A673 (cell line): ENCODE data around the gene TPO. TPM values are rescaled to one million over a fixed set of nuclear protein-coding genes. Genes with fewer than 3 reads are reported as not detected.

Source experiments
- BruUV-seq: library from RNA; stranded (reverse); fragments of 400-500 nt; replicated peaks from 2 replicates; lab custom pipeline; 2021; lab: Mats Ljungman, UMichigan
- CTCF ChIA-PET: fragments of 300-600 bp; sonication (Branson Sonifier 250); formaldehyde crosslinking; loops from one replicate; lab custom pipeline; 2022; ENCODE audit warnings: antibody characterized with exemption; lab: Charles Lee
- POLR2A ChIA-PET: fragments of 300-600 bp; sonication (Branson Sonifier 250); formaldehyde crosslinking; loops from one replicate; lab custom pipeline; 2022; ENCODE audit warnings: antibody characterized with exemption; ENCODE audit not compliant: low non-redundant PET; lab: Charles Lee
- DNase-seq: peaks from one replicate; pipeline ENCODE4 v3.0.0-alpha.2; 2015; ENCODE audit warnings: low spot score
- H3K27ac ChIP-seq: fragments of 200-600 bp; sonication (generic); 2 replicates; pipeline ENCODE4 v1.5.1; 2016; ENCODE audit warnings: mixed run types, low read depth, mild to moderate bottlenecking, mixed read lengths, antibody characterized with exemption, low read length; ENCODE audit not compliant: poor library complexity, severe bottlenecking
- H3K27me3 ChIP-seq: fragments of 200-600 bp; sonication (generic); replicated peaks from 2 replicates; pipeline ENCODE4 v1.6.1; 2017; ENCODE audit warnings: mixed run types, low read depth, mild to moderate bottlenecking, mixed read lengths, antibody characterized with exemption, low read length; ENCODE audit not compliant: insufficient read depth, poor library complexity
- H3K36me3 ChIP-seq: fragments of 200-600 bp; sonication (generic); 2 replicates; pipeline ENCODE4 v1.6.1; 2016; ENCODE audit warnings: mixed run types, mild to moderate bottlenecking, mixed read lengths, antibody characterized with exemption, low read length; ENCODE audit not compliant: insufficient read depth, poor library complexity, severe bottlenecking
- H3K4me1 ChIP-seq: fragments of 200-600 bp; sonication (generic); 2 replicates; pipeline ENCODE4 v1.6.1; 2017; ENCODE audit warnings: mixed run types, mild to moderate bottlenecking, mixed read lengths, antibody characterized with exemption, low read length; ENCODE audit not compliant: insufficient read depth, poor library complexity, severe bottlenecking
- H3K4me3 ChIP-seq: fragments of 200-600 bp; sonication (generic); 2 replicates; pipeline ENCODE4 v1.5.1; 2016; ENCODE audit warnings: low read depth, mixed run types, mild to moderate bottlenecking, mixed read lengths, low read length; ENCODE audit not compliant: poor library complexity, severe bottlenecking
- H3K9me3 ChIP-seq: fragments of 200-600 bp; sonication (generic); 2 replicates; pipeline ENCODE4 v1.6.1; 2016; ENCODE audit warnings: mixed run types, low read depth, mild to moderate bottlenecking, mixed read lengths, antibody characterized with exemption, low read length; ENCODE audit not compliant: poor library complexity, severe bottlenecking
- EZH2 ChIP-seq: fragments of 200-600 bp; sonication (generic); IDR thresholded peaks from 2 replicates; pipeline ENCODE4 v1.6.1; 2017; ENCODE audit warnings: borderline replicate concordance, low read depth, mild to moderate bottlenecking, mixed read lengths, antibody characterized with exemption, low read length; ENCODE audit not compliant: poor library complexity, severe bottlenecking
- intact Hi-C: fragments of 100-400 bp; cut with micrococcal nuclease; formaldehyde crosslinking; loops from one replicate; pipeline ENCODE4 v1.10.0; 2022; ENCODE audit not compliant: unreplicated experiment
- total RNA-seq: library from RNA; stranded (reverse); gene quantifications from 2 replicates; pipeline ENCODE4 v1.2.3, GENCODE V29; 2021
- TF ChIP-seq, protein P1 (sequence below): fragments of 300-800, 200-600 bp; sonication (generic); conservative IDR thresholded peaks from 2 replicates; pipeline ENCODE4 v1.5.1; 2017; ENCODE audit warnings: low read depth, mild to moderate bottlenecking, antibody characterized with exemption, low read length, moderate library complexity, mixed read lengths

TPO gene
- total RNA-seq, 1 experiment from 2014 or later = not detected

DNA sequence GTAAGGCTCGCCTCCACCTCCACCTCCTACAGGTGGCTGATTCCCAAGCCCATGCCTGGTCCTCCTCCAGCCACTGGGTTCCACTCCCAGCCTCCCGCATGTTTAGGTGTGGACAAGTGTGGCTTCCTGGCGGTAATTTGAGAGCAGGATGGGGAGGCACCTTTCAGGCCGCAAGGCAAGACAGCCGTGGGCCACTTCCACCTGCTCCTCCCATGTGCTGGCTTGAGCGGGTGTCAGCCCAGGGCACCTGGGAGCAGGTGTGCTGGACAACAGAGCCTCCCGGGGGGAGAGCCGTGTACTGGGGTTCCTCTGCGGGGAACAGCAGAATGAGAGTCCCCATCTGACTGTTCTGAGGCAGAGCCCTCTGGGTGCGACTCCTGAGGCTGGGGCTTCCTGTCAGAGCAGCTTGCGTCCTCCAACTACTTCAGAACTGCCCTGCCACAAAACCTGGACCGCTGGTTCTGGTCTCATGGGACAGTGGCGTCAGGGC lies 83.9 kb downstream of the TPO start:
- POLR2A ChIA-PET = no interaction called here
- BruUV-seq = no TSS peak
- intact Hi-C loops = no loop called here

DNA sequence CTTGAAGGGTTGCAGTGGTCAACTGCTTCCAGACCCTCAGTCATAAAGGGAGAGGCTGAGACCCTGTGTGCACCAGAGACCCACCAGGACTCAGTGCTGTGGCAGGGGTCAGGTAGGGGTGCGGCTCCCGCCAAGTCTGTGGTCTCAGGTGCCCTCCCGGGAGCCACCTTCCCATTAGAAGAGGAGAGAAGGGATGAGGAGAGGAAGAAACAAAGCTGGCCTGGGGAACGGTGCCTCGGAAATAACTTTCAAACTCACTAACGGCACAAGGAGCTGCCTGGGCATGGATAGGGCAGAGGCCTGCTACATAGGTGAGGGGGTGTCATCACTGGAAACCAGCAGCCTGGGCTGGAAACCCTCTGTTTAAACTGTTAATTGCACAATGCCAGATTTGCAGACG lies 84.9 kb downstream of the TPO start:
- H3K4me3 ChIP-seq = no peak overlapping the region
- DNase-seq = no peak
- H3K4me1 ChIP-seq = no peaks in the 10 kb centered on the region
- intact Hi-C loops = no loop called here
- no peaks in the 10 kb centered on the region for H3K9me3 ChIP-seq
- CTCF ChIA-PET = no interaction called here
- BruUV-seq = no TSS peak
- no peak overlapping the region for H3K27ac ChIP-seq
- H3K36me3 ChIP-seq = no peaks in the 10 kb centered on the region
- no peaks in the 10 kb centered on the region for H3K27me3 ChIP-seq
- POLR2A ChIA-PET = no interaction called here
- TF ChIP-seq EZH2 = no peak
- TF ChIP-seq, protein P1, sequence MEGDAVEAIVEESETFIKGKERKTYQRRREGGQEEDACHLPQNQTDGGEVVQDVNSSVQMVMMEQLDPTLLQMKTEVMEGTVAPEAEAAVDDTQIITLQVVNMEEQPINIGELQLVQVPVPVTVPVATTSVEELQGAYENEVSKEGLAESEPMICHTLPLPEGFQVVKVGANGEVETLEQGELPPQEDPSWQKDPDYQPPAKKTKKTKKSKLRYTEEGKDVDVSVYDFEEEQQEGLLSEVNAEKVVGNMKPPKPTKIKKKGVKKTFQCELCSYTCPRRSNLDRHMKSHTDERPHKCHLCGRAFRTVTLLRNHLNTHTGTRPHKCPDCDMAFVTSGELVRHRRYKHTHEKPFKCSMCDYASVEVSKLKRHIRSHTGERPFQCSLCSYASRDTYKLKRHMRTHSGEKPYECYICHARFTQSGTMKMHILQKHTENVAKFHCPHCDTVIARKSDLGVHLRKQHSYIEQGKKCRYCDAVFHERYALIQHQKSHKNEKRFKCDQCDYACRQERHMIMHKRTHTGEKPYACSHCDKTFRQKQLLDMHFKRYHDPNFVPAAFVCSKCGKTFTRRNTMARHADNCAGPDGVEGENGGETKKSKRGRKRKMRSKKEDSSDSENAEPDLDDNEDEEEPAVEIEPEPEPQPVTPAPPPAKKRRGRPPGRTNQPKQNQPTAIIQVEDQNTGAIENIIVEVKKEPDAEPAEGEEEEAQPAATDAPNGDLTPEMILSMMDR = no peak

More for the DNA sequence above, 83.9 kb downstream of the TPO start:
- Histone ChIP-seq H3K9me3 (no peaks in the 10 kb centered on the region), H3K36me3 (no peaks in the 10 kb centered on the region), H3K4me3 (no peak overlapping the region), H3K27ac (no peak overlapping the region), H3K27me3 (no peaks in the 10 kb centered on the region), H3K4me1 (no peaks in the 10 kb centered on the region)
- no peak for TF ChIP-seq EZH2
- TF ChIP-seq, protein P1 = no peak
- no peak for DNase-seq
- CTCF ChIA-PET = no interaction called here

DNA sequence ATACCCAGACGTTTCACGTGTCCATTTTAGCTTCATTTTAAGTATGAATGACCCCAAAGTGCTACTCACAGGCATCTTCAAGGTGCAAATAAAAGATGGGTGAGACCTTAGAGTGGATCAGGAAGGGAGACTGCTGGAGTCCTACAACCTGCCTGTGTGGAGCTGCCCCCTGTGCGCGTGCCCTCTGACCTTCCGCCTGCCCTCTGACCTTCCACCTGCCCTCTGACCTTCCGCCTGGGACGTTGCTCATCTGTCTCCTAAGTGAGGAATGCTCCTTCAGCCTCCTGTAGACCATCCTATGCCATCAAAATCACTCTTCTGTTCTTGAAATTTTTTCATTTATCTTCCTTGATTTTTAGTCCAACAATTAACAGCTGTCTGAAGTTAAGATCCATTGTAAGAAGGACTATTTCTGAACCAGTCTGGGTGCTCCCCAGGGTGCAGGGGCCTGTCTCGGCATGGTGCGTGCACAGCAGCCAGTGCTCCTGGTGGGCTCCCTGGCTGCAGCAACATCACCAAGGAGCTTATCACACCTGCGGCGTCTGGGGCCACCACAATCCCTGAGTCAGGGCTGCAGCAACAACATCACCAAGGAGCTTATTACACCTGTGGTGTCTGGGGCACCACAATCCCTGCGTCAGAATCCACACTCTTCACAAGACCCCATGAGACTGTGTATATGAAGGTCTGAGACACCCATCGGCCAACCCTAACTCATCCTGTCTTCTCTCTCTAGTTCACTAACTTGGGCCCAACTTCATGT lies 86.0 kb downstream of the TPO start:
- CTCF ChIA-PET = no interaction called here
- no peak for DNase-seq
- Histone ChIP-seq H3K4me3 (no peak overlapping the region), H3K9me3 (no peaks in the 10 kb centered on the region), H3K27me3 (no peaks in the 10 kb centered on the region), H3K4me1 (no peaks in the 10 kb centered on the region), H3K36me3 (no peaks in the 10 kb centered on the region), H3K27ac (no peak overlapping the region)
- BruUV-seq = no TSS peak
- intact Hi-C loops = no loop called here
- no peak for TF ChIP-seq EZH2
- TF ChIP-seq, protein P1 = no peak
- POLR2A ChIA-PET = no interaction called here
